ENCODE results near the gene GJA3.

The GJA3 gene

GRCh38 chr13:20148501-20149183 lies 12.2 kb downstream of the GJA3 start:
- no peak for DNase-seq

- no peak for DNase-seq
Observed at GRCh38 chr13:20146381-20146780, 14.5 kb downstream of the GJA3 start.

DNA sequence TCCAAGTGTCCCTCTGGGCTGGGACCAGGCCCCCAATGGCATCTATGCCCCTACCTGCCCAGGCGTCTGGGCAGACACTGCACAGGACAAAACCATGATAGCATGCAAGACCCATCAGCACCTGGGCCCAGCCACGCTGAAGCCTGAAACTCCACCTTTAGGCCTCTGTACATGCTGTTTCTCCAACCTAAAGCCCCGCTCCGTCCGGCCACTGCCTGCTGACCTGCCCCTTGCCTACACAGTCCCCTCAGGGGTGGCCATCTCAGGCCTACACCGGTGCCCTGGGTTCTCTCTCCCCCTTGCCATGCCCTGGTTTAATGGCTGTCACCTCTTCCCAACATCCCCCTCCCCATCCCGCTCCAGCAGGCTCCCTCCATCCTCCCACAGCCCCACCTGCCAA lies 15.3 kb downstream of the GJA3 start:
- DNase-seq, result no peak

- DNase-seq, result no peak
Observed at GRCh38 chr13:20144141-20144850, 16.6 kb downstream of the GJA3 start.

GRCh38 chr13:20142927-20143480 lies 17.8 kb downstream of the GJA3 start:
- DNase-seq, result no peak

- no peak for DNase-seq
Observed at GRCh38 chr13:20142023-20142926, 18.6 kb downstream of the GJA3 start.

GRCh38 chr13:20141238-20142022 lies 19.4 kb downstream of the GJA3 start:
- no peak for DNase-seq

GRCh38 chr13:20140487-20140886 lies 20.4 kb downstream of the GJA3 start:
- DNase-seq, result no peak

DNA sequence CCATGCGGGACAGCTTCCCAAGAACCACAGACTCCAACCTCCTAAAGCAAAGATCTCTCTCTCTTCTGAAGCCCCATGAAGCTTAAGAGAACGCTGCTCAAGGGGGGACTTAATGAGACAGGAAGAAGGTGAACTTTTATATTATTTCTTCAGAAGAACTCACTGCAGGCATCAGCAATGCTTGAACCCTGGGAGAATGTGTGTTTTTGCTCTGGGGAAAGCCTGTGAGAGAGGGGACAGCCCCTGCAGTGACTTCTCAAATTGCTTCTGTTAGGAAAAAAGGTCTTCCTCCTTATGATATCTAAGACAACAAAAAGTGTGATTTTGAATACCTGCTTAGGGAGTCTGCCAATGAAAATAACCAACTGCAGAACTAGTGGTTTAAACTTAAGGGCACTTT lies 23.0 kb downstream of the GJA3 start:
- DNase-seq, result no peak

GRCh38 chr13:20136781-20137703 lies 23.8 kb downstream of the GJA3 start:
- DNase-seq, result no peak

DNA sequence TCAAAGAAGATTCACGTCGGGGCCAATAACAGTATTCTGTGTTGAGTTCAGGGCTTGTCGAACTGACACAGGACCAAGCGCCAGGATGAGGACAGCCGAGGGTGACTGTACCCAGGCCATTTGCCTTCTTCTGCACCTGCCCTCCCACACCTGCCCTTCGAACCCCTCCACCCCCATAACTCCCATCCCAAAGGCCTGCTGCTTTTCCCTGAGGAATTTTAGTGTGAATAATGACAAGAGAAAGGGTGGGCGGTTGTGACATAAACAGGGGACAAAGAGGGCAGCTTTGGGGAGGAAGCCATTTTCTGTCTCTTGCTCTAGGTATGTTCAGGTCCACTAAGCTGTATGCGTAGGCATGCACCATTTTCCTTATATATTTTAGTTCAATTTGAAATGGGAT lies 26.1 kb downstream of the GJA3 start:
- no peak for DNase-seq

DNA sequence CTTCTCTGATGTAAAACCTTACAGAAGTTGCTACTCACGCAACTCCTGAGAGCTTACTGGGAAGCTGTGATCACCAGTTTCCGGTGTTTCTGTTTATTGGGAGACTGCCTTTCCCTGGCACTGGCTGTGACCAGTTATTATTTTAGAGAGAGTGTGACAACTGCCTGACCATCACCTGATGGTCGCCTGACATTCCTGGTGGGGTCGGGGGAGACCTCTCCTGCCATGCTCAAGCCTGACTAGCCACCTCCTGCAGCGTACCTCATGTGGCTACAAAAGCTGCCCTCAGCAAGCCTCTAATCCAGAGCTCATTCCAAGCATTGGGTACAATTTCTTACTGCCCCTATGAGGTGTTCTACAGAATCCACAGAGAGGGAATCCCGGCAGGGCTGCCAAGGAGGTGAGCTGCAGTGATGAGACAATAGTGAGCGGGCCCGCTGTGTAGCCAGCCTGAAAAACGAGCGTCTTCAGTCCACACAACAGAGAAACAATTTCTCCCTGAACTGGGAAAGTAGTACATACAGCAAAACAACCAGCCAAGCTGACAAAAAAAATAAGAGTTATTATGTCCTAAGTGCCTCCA lies 28.7 kb downstream of the GJA3 start:
- DNase-seq, result no peak

DNA sequence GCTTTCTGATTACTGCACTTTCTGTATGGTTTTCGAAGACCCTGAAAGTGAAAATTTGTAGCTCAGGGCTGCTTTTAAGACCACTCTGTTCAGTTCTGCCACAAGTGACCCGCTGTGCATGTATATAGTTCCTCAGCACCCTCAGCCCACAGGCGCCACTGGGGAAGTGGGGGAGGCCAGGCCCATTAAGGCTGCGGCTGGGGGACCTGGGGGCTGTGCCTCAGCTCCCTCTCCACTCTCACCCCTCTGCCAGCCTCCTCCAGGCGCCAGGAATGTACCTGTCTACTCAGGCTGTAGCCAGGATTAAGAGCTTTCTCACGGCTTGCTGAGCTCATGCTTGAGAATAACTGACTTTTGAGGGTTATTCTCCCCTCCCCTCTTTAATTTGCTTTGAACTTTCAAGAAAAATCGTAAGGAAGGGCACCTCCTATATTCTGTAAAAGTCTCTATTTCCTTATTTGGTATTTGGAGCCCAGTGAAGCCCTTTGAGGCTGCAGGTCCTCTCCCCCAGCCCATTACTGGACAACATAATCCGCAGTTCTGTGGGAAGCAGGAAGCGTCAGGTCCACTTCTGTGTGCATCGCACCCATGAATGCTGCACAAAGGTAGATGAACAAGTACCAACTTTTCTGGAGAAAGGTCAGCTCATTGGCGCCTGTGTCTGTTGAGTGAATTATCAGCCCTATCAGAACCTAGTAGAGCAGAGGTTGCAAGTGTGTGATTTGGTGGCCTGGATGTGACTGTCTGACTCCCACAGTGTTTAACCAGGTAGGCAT lies 29.6 kb downstream of the GJA3 start:
- no peak for DNase-seq

GRCh38 chr13:20130652-20131051 lies 30.2 kb downstream of the GJA3 start:
- DNase-seq, result no peak

GRCh38 chr13:20130012-20130411 lies 30.8 kb downstream of the GJA3 start:
- no peak for DNase-seq

DNA sequence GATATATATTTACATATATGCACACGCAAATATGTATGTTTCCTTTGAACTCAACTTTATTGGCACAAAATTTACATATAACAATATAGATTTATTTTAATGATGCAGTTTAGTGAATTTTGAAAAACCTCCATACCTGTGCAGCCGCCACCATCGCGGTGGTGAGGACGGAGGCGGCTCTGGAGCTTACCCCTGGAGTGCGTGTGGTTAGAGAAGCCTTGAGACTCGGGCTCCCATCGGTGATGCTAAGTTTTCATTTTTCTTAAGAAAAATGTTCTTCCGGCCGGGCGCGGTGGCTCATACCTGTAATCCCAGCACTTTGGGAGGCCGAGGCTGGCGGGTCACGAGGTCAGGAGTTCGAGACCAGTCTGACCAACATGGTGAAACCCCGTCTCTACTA lies 31.8 kb downstream of the GJA3 start:
- no peak for DNase-seq

DNA sequence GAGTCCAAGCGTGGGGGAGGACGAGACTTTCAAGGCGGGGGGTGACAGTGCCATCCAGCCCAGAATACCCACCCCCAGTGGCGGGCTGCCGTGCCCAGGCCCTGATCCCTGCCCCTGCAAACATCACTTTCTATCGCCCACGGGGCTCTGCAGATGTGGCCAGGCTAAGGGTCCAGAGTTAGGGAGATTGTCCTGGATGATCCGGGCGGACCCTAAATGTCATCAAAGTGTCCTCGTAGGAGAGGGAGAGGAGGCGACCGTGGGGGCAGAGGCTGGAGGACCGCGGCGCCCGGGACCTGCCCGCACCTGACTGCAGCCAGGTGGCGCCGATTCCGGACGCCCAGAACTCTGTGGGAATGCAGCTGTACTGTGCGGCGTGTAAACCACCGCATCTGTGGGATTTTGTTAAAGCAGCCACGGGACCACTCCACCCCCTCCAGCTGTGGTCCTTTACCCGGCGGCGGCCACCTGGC lies 32.4 kb downstream of the GJA3 start:
- no peak for DNase-seq

DNA sequence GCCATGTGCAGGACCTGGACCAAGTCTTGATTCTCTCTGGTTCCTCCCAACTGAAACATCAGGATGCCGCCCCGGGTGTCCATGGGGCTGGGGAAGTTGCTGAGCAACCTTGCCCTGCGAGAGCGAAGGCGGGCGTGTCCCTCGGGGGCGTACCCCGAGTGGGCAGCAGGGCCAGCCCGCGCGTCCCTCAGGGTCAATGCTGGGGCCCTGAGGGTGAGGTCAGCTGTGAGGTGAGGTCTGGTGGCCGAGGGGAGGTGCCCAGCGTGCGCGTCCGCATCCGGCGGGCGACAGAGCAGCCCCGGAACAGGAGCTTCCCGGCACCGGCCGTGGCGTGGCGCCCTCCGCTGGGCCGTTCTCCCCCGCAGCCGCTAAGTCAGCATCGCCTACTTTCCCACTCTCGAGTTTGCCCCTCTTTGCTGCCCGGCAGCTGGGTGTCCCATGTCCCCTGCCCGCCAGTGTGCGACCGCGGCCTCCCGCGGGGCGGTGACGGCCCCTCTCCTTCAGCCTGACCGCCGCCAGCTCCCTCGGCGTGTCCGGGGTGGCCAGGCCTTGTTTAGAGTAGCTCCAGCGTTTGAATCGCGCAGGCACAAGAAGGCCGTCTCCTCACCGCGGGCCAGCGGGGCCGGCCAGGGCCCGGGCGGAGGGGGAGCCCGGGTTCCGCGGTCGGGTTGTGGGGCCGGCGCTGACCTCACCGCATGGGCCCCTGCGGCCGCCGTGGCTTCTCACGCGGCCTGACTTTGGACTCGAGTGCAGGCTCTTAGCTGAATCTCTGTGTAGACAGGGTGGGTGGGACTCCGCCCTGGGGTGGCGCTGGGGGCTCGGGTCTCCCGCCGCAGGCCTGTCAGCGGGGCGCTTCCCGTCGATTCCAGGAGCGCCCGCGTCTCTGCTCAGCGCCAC lies 33.0 kb downstream of the GJA3 start:
- DNase-seq, result no peak

DNA sequence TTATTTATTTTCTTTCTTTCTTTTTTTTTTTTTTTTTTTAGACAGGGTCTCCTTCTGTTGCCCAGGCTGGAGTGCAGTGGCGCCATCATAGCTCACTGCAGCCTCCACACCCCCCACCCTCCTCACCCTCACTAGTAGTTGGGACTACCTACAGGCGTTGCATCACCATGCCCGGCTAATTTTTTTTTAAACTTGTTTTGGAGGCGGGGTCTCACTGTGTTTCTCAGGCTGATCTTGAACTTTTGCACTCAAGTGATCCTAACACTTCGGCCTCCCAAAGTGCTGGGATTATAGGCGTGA lies 33.6 kb downstream of the GJA3 start:
- no peak for DNase-seq
